ENCODE data around the gene PRDM16.

- TF ChIP-seq ZNF274 (IDR thresholded peaks at IDR 0.05; ENCODE audit: low read depth, low read length) (no peak), YY1 (IDR thresholded peaks at IDR 0.05; ENCODE audit: insufficient read depth, insufficient read length) (no peak), SUZ12 (IDR thresholded peaks at IDR 0.05; ENCODE audit: extremely low read depth, insufficient read depth, insufficient read length) (no peak)
Measured at GRCh38 chr1:3102641-3103040, 33.6 kb downstream of the PRDM16 start.
